Lung (tissue), 12 donors: ENCODE measurements around the gene UNC13B. TPM values are rescaled to one million over a fixed set of nuclear protein-coding genes. Genes with fewer than 3 reads are reported as not detected.

ENCODE experiments used
- ATAC-seq: fragments of 200-7000 bp; cut with Tn5 transposase; one replicate; pipeline ENCODE4 v1.9.1; 2020; ENCODE audit warnings: moderate number of reproducible peaks; ENCODE audit not compliant: insufficient read depth, low FRiP score
- DNase-seq, 3 donors: peaks; one replicate each; pipeline ENCODE4 v3.0.0-alpha.2; 2013 to 2017
- H3K27ac ChIP-seq, 2 donors: one replicate each; pipeline ENCODE4 v1.5.1; 2013; ENCODE audit warnings: mild to moderate bottlenecking in 2 of 2, moderate library complexity in 2 of 2, control low read depth in 1 of 2, inconsistent platforms in 1 of 2, low read depth in 1 of 2, low read length in 1 of 2
- H3K27me3 ChIP-seq, 3 donors: one replicate each; pipeline ENCODE4 v1.5.1; 2013; ENCODE audit warnings: low read length in 2 of 3; ENCODE audit not compliant: control insufficient read depth in 3 of 3, insufficient read depth in 3 of 3
- H3K36me3 ChIP-seq, 4 donors: one replicate each; pipeline ENCODE4 v1.5.1; 2013; ENCODE audit warnings: low read length in 4 of 4, mild to moderate bottlenecking in 1 of 4, moderate library complexity in 1 of 4; ENCODE audit not compliant: control insufficient read depth in 4 of 4, insufficient read depth in 4 of 4
- H3K4me1 ChIP-seq, 5 donors: one replicate each; pipeline ENCODE4 v1.5.1; 2013; ENCODE audit warnings: low read length in 5 of 5, mild to moderate bottlenecking in 2 of 5, moderate library complexity in 1 of 5; ENCODE audit not compliant: control insufficient read depth in 5 of 5, insufficient read depth in 5 of 5
- H3K4me3 ChIP-seq: one replicate; pipeline ENCODE4 v1.5.1; 2013; ENCODE audit warnings: mild to moderate bottlenecking, control low read depth, moderate library complexity
- H3K9ac ChIP-seq, 2 donors: one replicate each; pipeline ENCODE4 v1.5.1; 2013; ENCODE audit warnings: low read length in 2 of 2, control low read depth in 1 of 2; ENCODE audit not compliant: insufficient read depth in 1 of 2
- H3K9me3 ChIP-seq, 4 donors: one replicate each; pipeline ENCODE4 v1.5.1; 2013; ENCODE audit warnings: low read length in 3 of 4, mild to moderate bottlenecking in 1 of 4, moderate library complexity in 1 of 4; ENCODE audit not compliant: control insufficient read depth in 4 of 4, insufficient read depth in 3 of 4
- WGBS, 2 donors: extraction: QIAGEN DNeasy Blood & Tissue Kit; methylation state at CpG; one replicate each; pipeline ENCODE4 v1.1.7; 2013; 5-methylcytosine and 5-hydroxymethylcytosine counted together
- polyA plus RNA-seq, 2 donors: library from polyadenylated mRNA; stranded (reverse); fragments of 200-250 nt; gene quantifications; one replicate each; pipeline ENCODE4 v1.2.1, GENCODE V29; 2013
- total RNA-seq, 2 donors: library from RNA; depleted of rRNA in 1 of 2; stranded (reverse); fragments of >200 nt in 1 of 2; gene quantifications; one replicate each; pipeline ENCODE4 v1.2.1, GENCODE V29; 2014 to 2021
- TF ChIP-seq, protein P1 (sequence below): IDR thresholded peaks from 2 replicates; pipeline ENCODE4 v1.5.1; 2012; ENCODE audit warnings: mild to moderate bottlenecking; ENCODE audit errors: control extremely low read depth, extremely low read depth
- donor health status: control.
- donor health status: control.
- donor health status: Bipolar disorder and iron deficiency.
- donor health status: healthy.
- donor health status: DM: yes; HTN: yes; CAD: no.

UNC13B gene
- total and polyA plus RNA-seq, 4 donors, result 25.8 to 102 (median 64.4) TPM

DNA sequence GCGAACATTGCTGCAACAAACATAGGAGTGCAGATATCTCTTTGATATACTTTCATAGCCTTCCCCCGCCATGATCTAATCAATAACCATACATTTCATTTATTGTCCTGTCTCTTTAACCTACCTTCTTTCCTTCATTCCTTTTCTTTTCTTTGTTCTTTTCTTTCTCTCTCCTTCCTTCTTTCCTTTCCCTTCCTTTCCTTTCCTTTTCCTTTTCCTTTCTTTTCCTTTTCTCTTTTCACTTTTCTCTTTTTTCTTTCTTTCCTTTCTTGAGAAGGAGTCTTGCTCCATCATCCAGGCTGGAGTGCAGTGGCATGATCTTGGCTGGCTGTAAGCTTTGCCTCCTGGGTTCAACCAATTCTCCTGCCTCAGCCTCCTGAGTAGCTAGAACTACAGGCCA is 100.3 kb downstream of the UNC13B start:
- no peak overlapping the region for H3K9ac ChIP-seq
- H3K36me3 ChIP-seq, result no peaks in the 10 kb centered on the region
- H3K27ac ChIP-seq, result no peak overlapping the region
- 95 to 96% methylated on average over 2 of the region's 2 CpGs for WGBS, 2 donors
- ATAC-seq (no peak), DNase-seq (no peak)
- TF ChIP-seq, protein P1, sequence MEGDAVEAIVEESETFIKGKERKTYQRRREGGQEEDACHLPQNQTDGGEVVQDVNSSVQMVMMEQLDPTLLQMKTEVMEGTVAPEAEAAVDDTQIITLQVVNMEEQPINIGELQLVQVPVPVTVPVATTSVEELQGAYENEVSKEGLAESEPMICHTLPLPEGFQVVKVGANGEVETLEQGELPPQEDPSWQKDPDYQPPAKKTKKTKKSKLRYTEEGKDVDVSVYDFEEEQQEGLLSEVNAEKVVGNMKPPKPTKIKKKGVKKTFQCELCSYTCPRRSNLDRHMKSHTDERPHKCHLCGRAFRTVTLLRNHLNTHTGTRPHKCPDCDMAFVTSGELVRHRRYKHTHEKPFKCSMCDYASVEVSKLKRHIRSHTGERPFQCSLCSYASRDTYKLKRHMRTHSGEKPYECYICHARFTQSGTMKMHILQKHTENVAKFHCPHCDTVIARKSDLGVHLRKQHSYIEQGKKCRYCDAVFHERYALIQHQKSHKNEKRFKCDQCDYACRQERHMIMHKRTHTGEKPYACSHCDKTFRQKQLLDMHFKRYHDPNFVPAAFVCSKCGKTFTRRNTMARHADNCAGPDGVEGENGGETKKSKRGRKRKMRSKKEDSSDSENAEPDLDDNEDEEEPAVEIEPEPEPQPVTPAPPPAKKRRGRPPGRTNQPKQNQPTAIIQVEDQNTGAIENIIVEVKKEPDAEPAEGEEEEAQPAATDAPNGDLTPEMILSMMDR, result no peak
- no peaks in the 10 kb centered on the region for H3K27me3 ChIP-seq
- peaks cover 0 to 4% (median 0%) of the 10 kb centered on the region in 5 donors for H3K4me1 ChIP-seq
- H3K9me3 ChIP-seq, result no peaks in the 10 kb centered on the region
- H3K4me3 ChIP-seq, result no peak overlapping the region

- no peak overlapping the region for H3K9ac ChIP-seq
- H3K9me3 ChIP-seq, result no peaks in the 10 kb centered on the region
- ATAC-seq (no peak), DNase-seq (no peak)
- peaks cover 0 to 2% (median 0%) of the 10 kb centered on the region in 4 donors for H3K36me3 ChIP-seq
- peaks cover 0 to 10% (median 3%) of the 10 kb centered on the region in 5 donors for H3K4me1 ChIP-seq
- no peaks in the 10 kb centered on the region for H3K27me3 ChIP-seq
- H3K4me3 ChIP-seq, result no peak overlapping the region
- TF ChIP-seq, protein P1, result no peak
- H3K27ac ChIP-seq, result no peak overlapping the region
These were observed 105.9 kb downstream of the UNC13B start for GRCh38 chr9:35267710-35268109.

DNA sequence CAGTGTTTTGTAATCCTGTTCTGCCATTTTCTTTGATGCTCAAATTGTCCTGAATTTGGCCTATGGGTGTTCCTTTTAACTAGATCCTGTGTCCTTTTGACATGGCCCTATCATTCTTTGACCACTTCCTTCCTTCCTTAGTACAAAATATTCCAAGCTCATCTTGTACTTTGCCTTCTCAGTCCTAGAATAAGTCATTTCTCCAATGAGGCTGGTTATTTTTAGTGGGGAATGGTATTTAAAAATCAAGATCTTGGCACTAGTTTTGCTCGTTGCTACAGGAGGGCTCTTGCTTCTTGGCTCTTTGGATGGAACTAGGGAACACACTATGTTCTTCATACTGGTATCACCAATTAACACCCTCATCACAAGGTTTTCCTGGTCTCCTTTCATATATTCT is 108.1 kb downstream of the UNC13B start:
- Histone ChIP-seq H3K9me3 (no peaks in the 10 kb centered on the region), H3K27me3 (no peaks in the 10 kb centered on the region), H3K9ac (no peak overlapping the region), H3K36me3 (peaks cover 0 to 2% (median 0%) of the 10 kb centered on the region in 4 donors), H3K27ac (peak overlapping the region in 1 of 2 donors; percentile 45), H3K4me1 (peaks cover 0 to 14% (median 3%) of the 10 kb centered on the region in 5 donors), H3K4me3 (no peak overlapping the region)
- ATAC-seq (no peak), DNase-seq (no peak)
- TF ChIP-seq, protein P1, result no peak
- 55 to 62% methylated on average over 1 of the region's 1 CpG for WGBS, 2 donors

DNA sequence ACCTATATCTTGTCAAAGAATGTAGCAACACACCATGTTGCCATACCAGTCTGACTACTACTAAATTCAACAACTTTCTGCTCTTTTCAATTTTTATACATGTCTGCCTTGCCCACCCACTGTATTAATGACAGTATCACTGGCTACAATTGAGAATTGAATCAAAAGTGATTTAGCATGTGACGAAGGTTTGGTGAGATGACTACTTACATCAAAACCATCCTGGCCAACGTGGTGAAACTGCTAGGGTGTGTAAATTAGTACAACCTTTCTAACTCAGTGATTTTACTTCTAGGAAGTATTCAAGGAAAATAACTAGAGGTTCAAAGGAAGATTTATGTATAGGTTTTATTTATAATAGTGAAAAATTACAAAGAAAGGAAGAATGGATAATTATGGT is 109.8 kb downstream of the UNC13B start:
- Histone ChIP-seq H3K27ac (no peak overlapping the region), H3K4me3 (no peak overlapping the region), H3K36me3 (peaks cover 0 to 2% (median 0%) of the 10 kb centered on the region in 4 donors), H3K9ac (no peak overlapping the region), H3K9me3 (no peaks in the 10 kb centered on the region), H3K27me3 (no peaks in the 10 kb centered on the region), H3K4me1 (peaks cover 0 to 14% (median 3%) of the 10 kb centered on the region in 5 donors)
- WGBS, 2 donors, result 42 to 89% methylated on average over 2 of the region's 2 CpGs
- ATAC-seq (no peak), DNase-seq (no peak)
- TF ChIP-seq, protein P1, result no peak
